Cortex of kidney (tissue), 1 donor: ENCODE measurements around the gene KHDRBS2.

Experiments used
- DNase-seq: peaks from one replicate; lab custom pipeline; 2025; lab: John Stamatoyannopoulos, UW

The KHDRBS2 gene

GRCh38 chr6:62285612-62286469 is at the start of gene KHDRBS2:
Gene KHDRBS2, minus strand, starts transcription at chr6:62286225.
- peak; percentile 7 for DNase-seq

GRCh38 chr6:62328607-62329006 is 42.6 kb upstream of the KHDRBS2 start:
- no peak for DNase-seq

GRCh38 chr6:62324834-62325233 is 38.8 kb upstream of the KHDRBS2 start:
- DNase-seq, result no peak

GRCh38 chr6:62323818-62324431 is 37.9 kb upstream of the KHDRBS2 start:
- DNase-seq, result no peak

GRCh38 chr6:62298745-62299392 is 12.8 kb upstream of the KHDRBS2 start:
- no peak for DNase-seq

GRCh38 chr6:62296541-62296940 is 10.5 kb upstream of the KHDRBS2 start:
- no peak for DNase-seq

- DNase-seq, result no peak
Measured at GRCh38 chr6:62288974-62289373, 2.9 kb upstream of the KHDRBS2 start.

GRCh38 chr6:62288562-62288961 is 2.5 kb upstream of the KHDRBS2 start:
- DNase-seq, result no peak

GRCh38 chr6:62286470-62286843 is 432 bp upstream of the KHDRBS2 start:
- DNase-seq, result no peak

GRCh38 chr6:62284725-62285124 is 1.3 kb downstream of the KHDRBS2 start:
- DNase-seq, result no peak

GRCh38 chr6:62283796-62284411 is 2.1 kb downstream of the KHDRBS2 start:
- DNase-seq, result no peak

- DNase-seq, result no peak
Measured at GRCh38 chr6:62283365-62283764, 2.7 kb downstream of the KHDRBS2 start.

GRCh38 chr6:62280099-62280498 is 5.9 kb downstream of the KHDRBS2 start:
- no peak for DNase-seq

GRCh38 chr6:62272114-62272513 is 13.9 kb downstream of the KHDRBS2 start:
- no peak for DNase-seq

- DNase-seq, result no peak
Measured at GRCh38 chr6:62265906-62266525, 20.0 kb downstream of the KHDRBS2 start.

- DNase-seq, result no peak
Measured at GRCh38 chr6:62262283-62262682, 23.7 kb downstream of the KHDRBS2 start.

GRCh38 chr6:62246087-62246486 is 39.9 kb downstream of the KHDRBS2 start:
- DNase-seq, result no peak

- DNase-seq, result no peak
Measured at GRCh38 chr6:62236784-62237183, 49.2 kb downstream of the KHDRBS2 start.

- no peak for DNase-seq
Measured at GRCh38 chr6:62229231-62229630, 56.8 kb downstream of the KHDRBS2 start.

- DNase-seq, result no peak
Measured at GRCh38 chr6:62217866-62218265, 68.2 kb downstream of the KHDRBS2 start.

- DNase-seq, result no peak
Measured at GRCh38 chr6:62202078-62202477, 83.9 kb downstream of the KHDRBS2 start.

GRCh38 chr6:62192593-62192992 is 93.4 kb downstream of the KHDRBS2 start:
- no peak for DNase-seq
